ENCODE data around the gene IGFL4.
A peak's percentile ranks its signal among the peaks of the same experiment; 100 is the strongest.

The IGFL4 gene

DNA sequence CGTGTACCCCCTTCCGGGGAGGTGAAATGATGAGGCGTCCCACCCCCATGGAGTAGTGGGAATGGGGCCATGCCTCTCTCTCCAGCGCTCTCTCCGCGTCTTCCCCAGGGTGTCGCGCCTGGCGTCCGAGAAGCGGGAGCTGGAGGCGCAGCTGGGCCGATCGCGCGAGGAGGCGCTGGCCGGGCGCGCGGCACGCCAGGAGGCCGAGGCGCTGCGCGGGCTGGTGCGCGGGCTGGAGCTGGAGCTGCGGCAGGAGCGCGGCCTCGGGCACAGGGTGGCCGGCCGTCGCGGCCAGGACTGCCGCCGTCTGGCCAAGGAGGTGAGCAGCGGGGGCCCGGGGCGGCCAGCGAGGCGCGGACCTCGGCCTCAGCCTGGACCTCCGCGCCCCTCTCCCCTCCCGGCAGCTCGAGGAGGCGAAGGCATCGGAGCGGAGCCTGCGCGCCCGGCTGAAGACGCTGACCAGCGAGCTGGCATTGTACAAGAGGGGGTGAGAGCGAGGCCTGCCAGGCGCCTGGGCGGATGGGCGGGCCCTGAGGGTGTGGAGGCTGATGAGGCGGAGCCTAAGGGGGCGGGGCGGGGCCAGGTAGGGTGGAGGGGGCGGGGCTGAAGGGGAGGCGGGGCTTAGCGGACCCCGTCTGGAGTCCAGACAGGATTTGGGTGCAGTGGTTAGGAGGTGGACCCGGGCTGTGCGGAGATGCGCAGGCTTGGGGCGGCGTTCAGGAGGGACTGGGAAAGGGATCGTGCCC is 25.7 kb downstream of the IGFL4 start:
- Histone ChIP-seq H3K9ac (ENCODE audit: low read length) (no peak overlapping the region), H3K36me3 (ENCODE audit: control insufficient read depth, insufficient read depth, low read length) (no peaks in the 10 kb centered on the region), H3K4me1 (ENCODE audit: control insufficient read depth, insufficient read depth, low read length) (peaks cover 8% of the 10 kb centered on the region), H3K27ac (ENCODE audit: low read depth, low read length) (no peak overlapping the region), H3K27me3 (ENCODE audit: control insufficient read depth, insufficient read depth, low read length) (peaks cover 19% of the 10 kb centered on the region), H3K4me3 (ENCODE audit: low read length) (peak overlapping the region; percentile 93)

DNA sequence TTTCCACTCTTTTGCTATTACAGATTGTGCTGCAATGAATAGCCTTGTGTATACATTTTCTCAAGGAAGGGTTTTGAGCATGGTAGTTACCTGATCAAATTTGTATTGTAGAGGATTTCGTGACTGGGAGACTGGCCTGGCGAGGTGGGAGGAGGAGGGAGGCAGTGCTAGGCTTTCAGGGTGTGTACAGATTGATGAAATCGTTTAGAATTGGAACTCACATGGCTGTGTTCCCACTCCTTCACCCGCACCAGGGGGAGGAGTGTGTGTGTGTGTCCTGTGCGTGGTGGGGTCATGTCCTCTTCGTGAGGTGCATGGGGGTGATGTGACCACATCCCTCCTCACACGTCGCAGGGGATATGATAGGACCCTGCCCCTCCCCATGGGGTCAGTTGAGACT is 26.3 kb downstream of the IGFL4 start:
- H3K4me3 ChIP-seq (ENCODE audit: low read length) = peak overlapping the region; percentile 45
- no peaks in the 10 kb centered on the region for H3K36me3 ChIP-seq (ENCODE audit: control insufficient read depth, insufficient read depth, low read length)
- H3K27me3 ChIP-seq (ENCODE audit: control insufficient read depth, insufficient read depth, low read length) = peaks cover 19% of the 10 kb centered on the region
- H3K9ac ChIP-seq (ENCODE audit: low read length) = no peak overlapping the region
- no peak overlapping the region for H3K27ac ChIP-seq (ENCODE audit: low read depth, low read length)
- peaks cover 8% of the 10 kb centered on the region for H3K4me1 ChIP-seq (ENCODE audit: control insufficient read depth, insufficient read depth, low read length)

DNA sequence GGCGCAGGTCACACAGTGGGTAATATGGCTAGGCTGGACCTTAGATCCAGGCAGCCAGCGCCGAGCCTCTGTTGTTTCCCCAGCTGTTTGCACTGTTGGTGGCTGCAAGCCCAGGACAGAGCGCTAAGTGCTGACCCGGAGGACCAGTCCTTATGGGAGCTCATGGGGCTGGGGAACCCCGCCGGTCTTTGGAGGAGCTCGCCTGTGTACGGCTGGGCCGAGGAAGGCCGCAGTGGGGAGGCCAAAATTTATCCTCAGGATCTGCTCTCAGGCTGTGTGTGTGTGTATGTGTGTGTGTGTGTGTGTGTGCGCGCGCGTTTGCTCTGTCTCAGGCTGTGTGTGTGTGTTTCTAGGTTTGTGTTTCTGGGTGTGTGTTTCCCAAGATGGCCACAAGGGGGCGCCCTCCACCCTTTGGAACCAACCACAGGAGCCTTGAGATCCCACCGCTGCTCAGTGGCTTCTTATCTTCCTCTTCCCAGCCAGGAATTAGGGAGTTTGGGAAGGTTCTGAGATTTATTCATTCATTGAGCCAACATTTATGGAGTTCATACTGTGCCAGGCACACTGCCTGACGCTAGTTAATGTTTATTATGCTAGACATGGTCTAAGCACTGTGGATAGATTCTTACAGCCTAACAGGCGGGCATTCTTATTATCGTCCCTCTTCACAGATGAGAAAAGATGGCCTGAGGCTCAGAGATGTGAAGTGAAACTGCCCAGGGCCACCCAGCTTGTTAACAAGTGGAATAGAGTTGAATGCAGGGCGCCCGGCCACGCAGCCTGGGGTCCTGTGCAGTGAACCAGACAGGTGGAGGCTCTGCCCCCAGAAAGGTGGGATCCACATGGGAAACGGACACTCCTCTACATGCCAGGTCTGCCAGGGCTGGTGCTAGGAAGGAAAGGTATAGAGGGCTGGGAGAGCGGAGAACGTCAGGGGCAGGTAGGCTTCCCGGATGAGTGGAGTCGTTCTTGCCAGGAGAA is 31.0 kb downstream of the IGFL4 start:
- Histone ChIP-seq H3K4me1 (ENCODE audit: control insufficient read depth, insufficient read depth, low read length) (peaks cover 3% of the 10 kb centered on the region), H3K27ac (ENCODE audit: low read depth, low read length) (no peak overlapping the region), H3K4me3 (ENCODE audit: low read length) (no peak overlapping the region), H3K36me3 (ENCODE audit: control insufficient read depth, insufficient read depth, low read length) (no peaks in the 10 kb centered on the region), H3K9ac (ENCODE audit: low read length) (no peak overlapping the region), H3K27me3 (ENCODE audit: control insufficient read depth, insufficient read depth, low read length) (peaks cover 4% of the 10 kb centered on the region)

DNA sequence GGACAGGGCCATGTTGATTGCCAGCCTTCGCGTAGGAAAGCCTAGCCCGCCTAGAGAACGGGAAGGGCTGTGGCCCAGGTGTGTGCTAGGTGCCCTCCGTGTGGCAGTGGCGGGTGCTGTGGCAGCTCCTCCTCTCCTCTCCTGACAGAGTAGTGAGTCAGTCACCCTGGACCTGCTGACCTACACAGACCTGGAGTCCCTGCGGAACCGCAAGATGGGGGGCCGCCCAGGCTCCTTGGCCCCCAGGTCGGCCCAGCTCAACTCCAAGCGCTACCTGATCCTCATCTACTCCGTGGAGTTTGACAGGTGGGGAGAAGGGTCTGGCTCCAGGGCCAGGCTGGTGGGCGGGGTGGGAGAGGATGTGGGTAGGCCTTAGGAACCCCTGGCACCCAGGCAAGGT is 34.4 kb downstream of the IGFL4 start:
- no peak overlapping the region for H3K9ac ChIP-seq (ENCODE audit: low read length)

GRCh38 chr19:46002678-46003275 is 38.0 kb downstream of the IGFL4 start:
- H3K4me3 ChIP-seq (ENCODE audit: low read length) = no peak overlapping the region
- H3K27ac ChIP-seq (ENCODE audit: low read depth, low read length) = no peak overlapping the region
- H3K27me3 ChIP-seq (ENCODE audit: control insufficient read depth, insufficient read depth, low read length) = peaks cover 3% of the 10 kb centered on the region
- no peak overlapping the region for H3K9ac ChIP-seq (ENCODE audit: low read length)
- H3K4me1 ChIP-seq (ENCODE audit: control insufficient read depth, insufficient read depth, low read length) = no peaks in the 10 kb centered on the region
- H3K36me3 ChIP-seq (ENCODE audit: control insufficient read depth, insufficient read depth, low read length) = no peaks in the 10 kb centered on the region

More for the DNA sequence above, 34.4 kb downstream of the IGFL4 start:
- no peaks in the 10 kb centered on the region for H3K27me3 ChIP-seq (ENCODE audit: control insufficient read depth, insufficient read depth, low read length)
- H3K36me3 ChIP-seq (ENCODE audit: control insufficient read depth, insufficient read depth, low read length) = no peaks in the 10 kb centered on the region
- no peak overlapping the region for H3K27ac ChIP-seq (ENCODE audit: low read depth, low read length)
- H3K4me3 ChIP-seq (ENCODE audit: low read length) = no peak overlapping the region
- no peaks in the 10 kb centered on the region for H3K4me1 ChIP-seq (ENCODE audit: control insufficient read depth, insufficient read depth, low read length)

DNA sequence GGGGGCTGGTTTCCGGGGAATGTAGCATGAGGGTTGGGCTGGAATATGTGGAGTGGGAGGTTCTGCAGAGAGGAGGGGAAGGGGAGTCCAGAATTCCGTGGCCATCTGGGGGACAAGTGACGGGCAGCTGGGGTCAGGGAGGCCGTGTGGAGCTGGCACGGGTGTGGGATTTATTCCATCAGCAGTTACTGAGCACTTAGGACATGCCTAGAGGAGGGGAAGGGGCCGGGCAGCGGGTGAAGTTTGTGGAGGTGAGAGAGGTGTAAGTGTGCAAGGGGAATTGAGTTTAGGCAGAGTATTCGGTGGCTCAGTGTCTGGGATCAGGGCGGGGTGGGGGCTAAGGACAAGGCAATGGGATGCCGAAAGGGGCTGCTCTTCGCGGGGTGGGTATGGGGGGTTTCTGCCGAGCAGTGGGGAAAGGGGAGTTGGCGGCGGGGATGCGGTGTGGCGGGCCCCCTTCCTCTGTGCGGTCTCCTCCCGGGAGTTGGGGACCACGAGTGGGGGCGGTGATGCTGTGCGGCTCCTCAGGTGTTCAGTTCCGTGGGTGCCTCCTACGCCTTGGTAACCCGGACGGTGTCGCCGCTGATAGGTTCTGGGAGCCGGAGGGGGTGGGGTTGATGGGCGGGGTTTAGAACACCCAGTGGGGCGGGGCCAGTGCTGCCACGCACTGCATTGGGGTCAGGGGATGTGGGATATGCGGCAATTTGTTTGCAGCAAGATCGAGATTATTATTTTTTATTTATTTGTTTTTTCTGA is 40.1 kb downstream of the IGFL4 start:
- peaks cover 5% of the 10 kb centered on the region for H3K4me1 ChIP-seq (ENCODE audit: control insufficient read depth, insufficient read depth, low read length)
- no peak overlapping the region for H3K27ac ChIP-seq (ENCODE audit: low read depth, low read length)
- H3K36me3 ChIP-seq (ENCODE audit: control insufficient read depth, insufficient read depth, low read length) = peaks cover 5% of the 10 kb centered on the region
- peaks cover 3% of the 10 kb centered on the region for H3K27me3 ChIP-seq (ENCODE audit: control insufficient read depth, insufficient read depth, low read length)
- H3K9ac ChIP-seq (ENCODE audit: low read length) = no peak overlapping the region
- H3K4me3 ChIP-seq (ENCODE audit: low read length) = no peak overlapping the region

GRCh38 chr19:45999653-46000121 is 41.1 kb downstream of the IGFL4 start:
- Histone ChIP-seq H3K9ac (ENCODE audit: low read length) (no peak overlapping the region), H3K4me1 (ENCODE audit: control insufficient read depth, insufficient read depth, low read length) (peaks cover 6% of the 10 kb centered on the region), H3K27ac (ENCODE audit: low read depth, low read length) (no peak overlapping the region), H3K4me3 (ENCODE audit: low read length) (no peak overlapping the region), H3K27me3 (ENCODE audit: control insufficient read depth, insufficient read depth, low read length) (peaks cover 3% of the 10 kb centered on the region), H3K36me3 (ENCODE audit: control insufficient read depth, insufficient read depth, low read length) (peaks cover 5% of the 10 kb centered on the region)

DNA sequence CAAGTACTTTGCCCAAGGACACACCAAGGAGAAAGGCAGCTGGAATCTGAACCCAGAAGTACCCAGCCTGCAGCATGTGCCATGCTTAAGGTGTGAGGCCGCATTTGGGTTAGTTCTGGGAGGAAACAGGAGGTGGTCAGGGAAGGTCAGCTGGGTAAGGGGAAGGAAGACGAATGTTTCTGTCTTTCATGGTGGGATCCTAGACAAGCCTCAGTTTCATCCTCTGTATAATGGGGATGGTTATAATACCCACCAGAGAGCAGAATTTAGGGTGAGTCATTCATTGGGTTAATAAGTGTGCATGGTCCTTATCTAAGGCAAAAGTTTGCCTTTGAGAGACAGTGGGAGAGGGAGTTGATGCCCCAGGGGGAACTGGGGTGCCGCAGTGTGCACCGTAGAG is 42.0 kb downstream of the IGFL4 start:
- Histone ChIP-seq H3K4me1 (ENCODE audit: control insufficient read depth, insufficient read depth, low read length) (peaks cover 6% of the 10 kb centered on the region), H3K27ac (ENCODE audit: low read depth, low read length) (no peak overlapping the region), H3K27me3 (ENCODE audit: control insufficient read depth, insufficient read depth, low read length) (peaks cover 3% of the 10 kb centered on the region), H3K4me3 (ENCODE audit: low read length) (no peak overlapping the region), H3K36me3 (ENCODE audit: control insufficient read depth, insufficient read depth, low read length) (peaks cover 5% of the 10 kb centered on the region), H3K9ac (ENCODE audit: low read length) (no peak overlapping the region)

DNA sequence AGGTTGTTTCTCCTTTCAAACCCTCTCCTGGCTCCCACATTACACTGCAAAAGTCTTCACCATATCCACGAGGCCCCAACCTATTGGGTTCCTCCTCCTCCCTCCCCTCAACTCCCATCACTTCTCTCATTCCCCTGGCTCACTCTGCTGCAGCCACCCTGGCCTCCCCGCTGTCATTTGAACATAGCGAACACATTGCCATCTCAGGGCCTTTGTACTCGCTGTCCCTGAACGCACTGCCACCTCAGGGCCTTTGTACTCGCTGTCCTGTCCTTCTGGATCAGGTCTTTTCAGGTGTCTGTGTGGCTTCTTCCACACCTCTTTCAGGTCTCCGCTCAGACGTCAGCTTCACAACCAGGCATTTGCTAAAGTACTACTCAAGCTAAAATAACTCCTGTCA is 43.9 kb downstream of the IGFL4 start:
- Histone ChIP-seq H3K27ac (ENCODE audit: low read depth, low read length) (no peak overlapping the region), H3K9ac (ENCODE audit: low read length) (peak overlapping the region; percentile 16), H3K4me1 (ENCODE audit: control insufficient read depth, insufficient read depth, low read length) (peaks cover 6% of the 10 kb centered on the region), H3K36me3 (ENCODE audit: control insufficient read depth, insufficient read depth, low read length) (peaks cover 5% of the 10 kb centered on the region), H3K27me3 (ENCODE audit: control insufficient read depth, insufficient read depth, low read length) (peaks cover 3% of the 10 kb centered on the region), H3K4me3 (ENCODE audit: low read length) (no peak overlapping the region)

DNA sequence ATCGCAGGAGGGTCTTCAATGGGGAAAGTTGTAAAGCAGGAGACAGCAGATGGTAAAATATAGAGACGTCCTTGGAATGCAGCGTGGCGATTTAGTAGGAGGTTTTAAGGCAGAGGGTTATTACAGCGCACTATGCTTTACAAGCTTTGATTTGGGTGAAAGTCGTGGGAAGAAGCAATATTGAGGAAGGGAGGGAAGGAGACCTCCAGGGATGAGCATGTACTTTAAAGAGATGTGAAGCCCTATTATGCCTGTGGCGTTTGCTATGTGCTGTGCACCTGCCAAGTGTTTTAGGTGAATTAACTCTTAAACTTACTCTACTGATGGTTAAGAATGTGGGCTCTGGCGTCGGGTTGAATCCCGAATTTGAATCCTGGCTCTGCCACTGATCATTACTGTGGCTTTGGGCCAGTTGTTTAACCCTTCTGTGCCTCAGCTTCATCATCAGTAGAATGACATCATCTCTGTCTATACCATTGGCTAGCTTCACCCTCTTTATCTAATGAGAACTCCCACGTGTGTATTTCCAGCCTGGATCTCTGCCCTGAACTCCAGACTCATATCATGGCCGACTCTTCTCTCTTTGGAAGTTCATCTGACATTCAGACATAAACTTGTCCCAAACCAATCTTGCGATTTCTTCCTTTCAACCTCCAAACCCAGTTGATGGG is 45.0 kb downstream of the IGFL4 start:
- Histone ChIP-seq H3K9ac (ENCODE audit: low read length) (peak overlapping the region; percentile 29), H3K4me1 (ENCODE audit: control insufficient read depth, insufficient read depth, low read length) (peaks cover 6% of the 10 kb centered on the region), H3K36me3 (ENCODE audit: control insufficient read depth, insufficient read depth, low read length) (peaks cover 5% of the 10 kb centered on the region), H3K27ac (ENCODE audit: low read depth, low read length) (peak overlapping the region; percentile 62), H3K4me3 (ENCODE audit: low read length) (peak overlapping the region; percentile 88), H3K27me3 (ENCODE audit: control insufficient read depth, insufficient read depth, low read length) (peaks cover 3% of the 10 kb centered on the region)

- Histone ChIP-seq H3K36me3 (ENCODE audit: control insufficient read depth, insufficient read depth, low read length) (peaks cover 5% of the 10 kb centered on the region), H3K4me3 (ENCODE audit: low read length) (peak within 1 kb of the TSS; percentile 88), H3K27ac (ENCODE audit: low read depth, low read length) (peak within 1 kb of the TSS; percentile 62), H3K9ac (ENCODE audit: low read length) (peak within 1 kb of the TSS; percentile 29), H3K27me3 (ENCODE audit: control insufficient read depth, insufficient read depth, low read length) (peaks cover under 1% of the 10 kb centered on the region), H3K4me1 (ENCODE audit: control insufficient read depth, insufficient read depth, low read length) (peaks cover 6% of the 10 kb centered on the region)
These were observed 45.6 kb downstream of the IGFL4 start, which contains the start of gene CCDC61 for GRCh38 chr19:45994998-45995714. CCDC61 (plus strand) TSS chr19:45995467; CDS start chr19:46003019, 7,552 bp downstream.

Measured in rectal smooth muscle tissue (tissue), 1 donor.